GM12878 (cell line): ENCODE data around the gene FBXW9.

Experiments used
- CBX5 ChIP-seq: sonication (generic); IDR thresholded peaks from 2 replicates; pipeline ENCODE4 v1.6.1; 2016; ENCODE audit warnings: low read depth, moderate library complexity, mild to moderate bottlenecking, inconsistent platforms
- CTCF ChIP-seq, 3 experiments: IDR thresholded peaks in 2 of 3; conservative IDR thresholded peaks in 1 of 3; 2 replicates each; pipeline ENCODE4 v1.5.1; 2011; ENCODE audit warnings: low read depth in 3 of 3, low read length in 3 of 3, mild to moderate bottlenecking in 3 of 3, control low read depth in 2 of 3, moderate library complexity in 2 of 3, inconsistent platforms in 1 of 3, mixed read lengths in 1 of 3; ENCODE audit not compliant: control insufficient read depth in 2 of 3, insufficient read depth in 1 of 3; ENCODE audit errors: extremely low read depth in 1 of 3
- EP300 ChIP-seq, 2 experiments: fragments of 150-350 bp in 1 of 2; IDR thresholded peaks; 2 replicates each; pipeline ENCODE4 v1.6.1; 2011 to 2012; ENCODE audit warnings: low read depth in 2 of 2, low read length in 2 of 2, borderline replicate concordance in 1 of 2, improper control_type of control experiment in 1 of 2, inconsistent platforms in 1 of 2; ENCODE audit not compliant: control insufficient read depth in 1 of 2
- MAX ChIP-seq: IDR thresholded peaks from 2 replicates; pipeline ENCODE4 v1.6.1; 2012; ENCODE audit warnings: low read depth, low read length, improper control_type of control experiment
- ZSCAN29 ChIP-seq: fragments of 450-650 bp; IDR thresholded peaks from 2 replicates; pipeline ENCODE4 v1.6.1; 2017; ENCODE audit warnings: mild to moderate bottlenecking, moderate library complexity

- no peak for TF ChIP-seq CTCF (IDR thresholded peaks at IDR 0.05 in 2 of 3, conservative IDR thresholded peaks at IDR 0.05 in 1 of 3; ENCODE audit: control insufficient read depth in 2 of 3, extremely low read depth in 1 of 3, insufficient read depth in 1 of 3, low read depth in 3 of 3, low read length in 3 of 3)
- TF ChIP-seq MAX, result no peak; the same call in none of the 2 replicates
- TF ChIP-seq EP300 (IDR thresholded peaks at IDR 0.05; ENCODE audit: borderline replicate concordance in 1 of 2, control insufficient read depth in 1 of 2, low read depth in 2 of 2, low read length in 2 of 2), result no peak
- TF ChIP-seq CBX5, result peak; percentile 60; the same call in 1 of the 2 replicates
- TF ChIP-seq ZSCAN29, result no peak
These were observed 26.9 kb downstream of the FBXW9 start for GRCh38 chr19:12669270-12670158.
